Transverse colon (tissue), 4 donors: ENCODE results near the gene CFI.

Source experiments
- CTCF ChIP-seq, 5 experiments: fragments of 200-600 bp in 3 of 5; fragments of 450-650 bp in 2 of 5; sonication (generic) in 3 of 5; IDR thresholded peaks; 1 replicate in 2 of 5; 2 replicates in 3 of 5; pipeline ENCODE4 v1.5.1; 2016 to 2017; ENCODE audit warnings: antibody characterized with exemption in 5 of 5, inconsistent platforms in 3 of 5, mild to moderate bottlenecking in 2 of 5, moderate library complexity in 1 of 5
- POLR2A ChIP-seq: fragments of 450-650 bp; IDR thresholded peaks from one replicate; pipeline ENCODE4 v1.6.1; 2016; ENCODE audit warnings: antibody characterized with exemption, mild to moderate bottlenecking, moderate library complexity
- POLR2AphosphoS5 ChIP-seq, 3 donors: sonication (generic); formaldehyde crosslinking; IDR thresholded peaks; one replicate each; pipeline ENCODE4 v1.6.1; 2016; ENCODE audit warnings: antibody characterized with exemption in 3 of 3

- TF ChIP-seq POLR2A (no peak), CTCF (IDR thresholded peaks at IDR 0.05) (no peak), POLR2AphosphoS5 (IDR thresholded peaks at IDR 0.05) (no peak)
These were observed 46.1 kb downstream of the CFI start for GRCh38 chr4:109755656-109756055.
